Activated T-cell treated with anti-CD3 and anti-CD28 coated beads for 24 hours (primary cell): Measurements from ENCODE around the gene ABCA9.
"Not testable (repeated sequence)": the region's sequence is repeated elsewhere in the genome, so short reads cannot be mapped to it uniquely, and the experiment has no call there.

ENCODE experiments used
- DNase-seq: peaks from one replicate; pipeline ENCODE4 v3.0.0-alpha.2; 2020; ENCODE audit warnings: low read depth

ABCA9 gene

DNA sequence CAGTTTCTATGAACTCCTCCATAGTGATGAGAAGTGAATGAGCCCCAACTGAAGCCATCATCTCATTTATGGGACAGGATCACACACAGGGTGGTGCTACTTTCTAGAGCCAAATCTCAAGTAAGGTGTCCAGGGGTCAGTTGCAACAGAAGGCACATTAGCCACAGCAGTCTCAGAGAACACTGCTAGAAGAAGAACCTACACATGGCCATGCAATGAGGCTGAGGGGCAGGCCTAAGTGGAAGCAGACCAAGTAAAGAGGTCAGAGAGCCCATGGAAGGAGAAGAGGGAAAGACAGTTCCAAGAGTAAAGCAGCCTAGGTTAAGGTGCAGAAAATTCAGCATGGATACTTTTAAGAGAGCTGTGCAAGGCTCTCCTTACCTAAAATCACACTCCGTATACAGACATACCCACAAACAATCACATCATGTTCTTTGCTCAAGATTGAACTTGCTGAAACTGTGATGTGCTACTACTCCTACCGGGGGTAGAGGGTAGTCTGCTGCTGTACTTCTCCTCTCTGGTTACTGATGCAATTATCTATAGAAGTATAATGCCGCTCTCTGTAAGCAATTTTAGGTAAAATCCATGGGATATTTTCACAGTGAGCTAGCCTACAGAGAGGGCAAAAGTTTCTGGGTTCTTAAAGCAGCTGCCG lies 107.3 kb downstream of the ABCA9 start:
- DNase-seq, result no peak

DNA sequence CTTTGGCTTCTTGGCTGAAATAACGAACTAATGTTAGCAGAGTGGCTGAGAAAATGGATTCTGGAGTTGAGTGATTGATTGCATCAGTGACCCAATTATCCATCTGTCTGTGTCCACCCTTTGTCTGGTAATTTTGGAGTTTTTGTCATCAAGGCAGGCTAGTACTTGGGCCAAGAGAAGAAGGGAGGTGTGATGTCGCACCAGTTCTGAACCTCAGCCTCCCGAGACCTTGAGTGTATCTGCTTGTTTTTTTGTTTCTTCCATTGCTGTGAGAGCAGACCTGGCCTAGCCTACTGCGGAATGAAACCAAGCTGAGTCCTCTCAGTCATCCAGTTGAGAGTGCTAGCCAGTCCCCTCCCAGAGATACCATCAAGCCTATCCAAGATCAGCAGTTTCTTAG lies 110.0 kb downstream of the ABCA9 start:
- no peak for DNase-seq

DNA sequence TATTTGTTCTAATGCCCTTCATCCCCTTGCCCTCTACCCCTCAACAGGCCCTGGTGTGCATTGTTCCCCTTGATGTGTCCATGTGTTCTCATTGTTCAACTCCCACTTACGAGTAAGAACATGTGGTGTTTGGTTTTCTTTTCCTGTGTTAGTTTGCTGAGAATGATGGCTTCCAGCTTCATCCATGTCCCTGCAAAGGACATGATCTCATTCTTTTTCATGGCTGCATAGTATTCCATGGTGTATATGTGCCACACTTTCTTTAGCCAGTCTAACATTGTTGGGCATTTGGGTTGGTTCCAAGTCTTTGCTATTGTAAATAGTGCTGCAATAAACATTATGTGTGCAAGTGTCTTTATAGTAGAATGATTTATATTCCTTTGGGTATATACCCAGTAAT lies 112.9 kb downstream of the ABCA9 start:
- DNase-seq, result not testable (repeated sequence)

DNA sequence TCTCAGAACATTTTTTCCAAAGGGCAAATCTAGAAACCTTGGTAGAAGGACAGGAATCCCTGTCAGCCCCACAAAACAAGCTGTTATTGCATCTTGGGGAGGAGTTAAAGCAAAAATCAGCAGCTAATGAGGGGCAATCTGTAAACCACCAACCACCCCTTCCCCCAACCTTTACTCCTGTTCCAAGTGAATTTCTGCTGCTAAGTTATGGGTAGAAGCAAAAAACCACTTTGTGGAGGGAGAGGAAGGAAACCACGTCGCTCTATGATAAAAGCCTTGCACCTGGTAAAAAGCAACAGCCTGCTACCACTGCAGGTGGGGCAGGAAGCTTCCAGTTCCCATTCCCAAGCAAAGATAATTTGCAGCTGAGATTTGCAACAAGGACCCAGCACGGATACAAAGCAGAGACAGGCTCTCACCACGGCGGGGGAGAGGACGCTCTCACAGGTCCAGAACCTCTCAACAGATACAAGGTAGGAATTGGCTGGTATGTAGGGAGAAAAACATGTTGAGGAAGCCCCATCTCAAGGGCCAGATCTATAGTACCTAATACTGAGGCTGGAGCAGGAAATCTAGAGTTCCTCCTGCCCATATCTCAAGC lies 116.2 kb downstream of the ABCA9 start:
- DNase-seq, result no peak

DNA sequence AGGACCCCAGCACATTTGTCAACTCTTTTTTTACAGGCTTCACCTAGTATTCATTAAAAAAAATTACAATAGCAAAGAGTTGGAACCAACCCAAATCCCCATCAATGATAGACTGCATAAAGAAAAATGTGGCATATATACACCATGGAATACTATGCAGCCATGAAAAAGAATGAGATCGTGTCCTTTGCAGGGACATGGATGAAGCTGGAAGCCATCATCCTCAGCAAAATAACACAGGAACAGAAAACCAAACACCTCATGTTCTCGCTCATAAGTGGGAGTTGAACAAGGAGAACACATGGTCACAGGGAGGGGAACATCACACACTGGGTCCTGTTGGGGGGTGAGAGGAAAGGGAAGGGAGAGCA lies 116.9 kb downstream of the ABCA9 start:
- DNase-seq, result not testable (repeated sequence)

DNA sequence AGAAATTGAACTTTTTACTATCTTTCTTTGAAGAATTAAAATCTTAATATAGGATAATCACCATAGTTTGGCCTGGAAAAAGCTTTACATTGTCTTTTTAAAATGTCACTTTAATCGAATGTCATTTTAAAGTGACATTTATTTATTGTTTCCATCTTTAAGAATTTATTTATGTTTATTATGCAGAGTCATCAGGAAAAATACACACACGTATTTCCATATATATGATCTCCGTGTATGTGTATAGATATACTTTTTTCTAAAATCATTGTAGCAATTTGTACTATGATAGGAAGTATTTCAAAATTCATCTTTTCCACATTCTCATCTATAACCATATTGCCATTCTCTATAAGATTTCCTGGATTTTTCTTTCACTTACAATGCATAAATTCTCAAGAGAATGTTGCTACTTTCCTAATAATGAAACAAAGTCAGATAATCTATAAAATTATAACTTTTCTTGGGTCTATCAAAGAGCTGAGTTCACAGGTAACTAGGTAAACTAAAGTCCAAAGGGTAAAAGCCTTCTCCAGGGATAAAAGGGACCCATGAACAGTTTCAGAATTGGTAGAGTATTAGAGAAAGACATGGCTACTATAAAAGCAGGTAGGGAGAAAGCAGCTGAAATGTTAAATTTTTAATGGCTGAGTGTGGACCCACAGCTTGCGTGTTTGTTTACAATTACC lies 117.5 kb downstream of the ABCA9 start:
- DNase-seq, result no peak

DNA sequence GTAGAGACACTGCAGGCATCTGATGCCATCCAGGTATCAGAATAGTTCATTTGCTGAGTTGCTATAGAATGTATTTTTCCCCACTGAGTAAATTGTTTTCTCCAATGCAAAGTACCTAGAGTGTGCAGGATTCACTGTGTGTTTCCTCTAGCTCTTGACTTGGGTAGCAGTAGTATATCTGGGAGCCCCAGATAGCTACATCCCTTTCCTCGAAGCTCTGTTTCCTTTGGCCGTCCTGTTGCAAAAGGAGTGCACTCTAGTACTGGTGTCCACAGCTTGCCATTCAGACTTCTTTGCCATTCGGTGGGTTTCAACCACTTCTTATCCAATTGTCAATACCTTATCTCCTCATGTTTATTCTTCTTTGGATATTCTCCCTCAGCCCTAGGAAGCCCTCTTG lies 118.3 kb downstream of the ABCA9 start:
- DNase-seq, result no peak

DNA sequence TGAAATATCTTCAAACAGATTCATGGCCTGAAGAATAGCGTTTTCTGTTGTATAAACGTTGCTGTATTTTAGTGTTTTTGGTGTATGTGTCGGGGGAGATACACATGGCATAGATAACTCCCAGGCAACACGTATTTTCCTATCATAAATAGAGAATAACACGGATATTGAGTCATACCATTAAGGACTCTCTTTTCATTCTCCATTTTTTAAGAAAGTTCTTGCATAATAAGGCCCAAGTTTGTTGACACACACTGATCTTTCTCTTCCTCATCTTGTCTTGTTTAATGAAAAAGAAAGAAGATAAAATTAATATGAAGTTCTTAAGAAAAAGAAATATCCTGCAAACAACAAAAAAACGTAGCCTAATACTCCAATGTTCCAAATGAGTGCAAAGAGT lies 119.0 kb downstream of the ABCA9 start:
- no peak for DNase-seq

DNA sequence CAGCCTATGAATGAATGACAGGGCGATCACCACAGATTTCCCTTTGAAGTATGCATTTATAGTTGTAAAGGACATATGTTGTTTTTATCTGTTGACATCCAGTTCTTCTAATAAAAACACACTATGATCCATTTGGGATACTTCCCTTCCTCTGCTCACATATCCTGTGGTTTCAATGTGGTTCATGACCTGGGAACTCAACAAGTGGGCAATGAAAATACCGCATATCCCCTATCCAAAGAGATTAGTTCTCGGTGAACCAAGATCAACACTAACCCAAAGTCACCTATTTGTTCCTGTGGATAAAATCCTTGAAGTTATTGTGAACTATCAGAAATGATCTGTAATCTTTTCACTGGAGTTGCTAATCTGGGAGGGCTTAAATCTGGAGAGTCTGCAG lies 121.5 kb downstream of the ABCA9 start:
- DNase-seq, result no peak

DNA sequence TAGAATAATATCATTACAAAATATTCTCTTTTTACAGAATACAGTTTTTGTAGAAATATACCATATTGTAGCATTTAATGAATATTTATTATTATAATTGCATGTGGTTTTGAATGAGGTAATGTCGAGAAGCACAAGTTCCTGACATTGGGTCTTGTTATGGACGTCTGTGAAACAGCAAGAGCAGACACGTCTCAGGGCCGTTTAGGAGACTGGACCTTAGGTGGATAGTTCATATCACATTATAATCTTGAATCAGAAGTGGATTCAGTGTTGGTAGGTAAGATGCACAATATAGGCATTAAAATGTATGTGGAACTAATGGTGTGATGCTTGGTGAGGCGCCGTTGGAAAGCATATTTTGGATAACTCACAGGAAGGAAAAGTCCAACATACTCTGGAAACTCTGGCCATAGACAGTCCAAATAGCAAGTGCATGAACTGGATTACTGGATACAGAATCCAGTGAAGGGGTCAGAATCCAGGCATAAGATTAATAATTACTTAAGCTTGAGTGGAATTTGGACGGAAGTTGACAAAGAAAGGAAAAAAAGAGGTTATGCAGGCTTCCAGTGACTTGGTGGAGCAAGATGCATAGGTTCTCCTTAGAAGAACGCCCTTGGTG lies 122.7 kb downstream of the ABCA9 start:
- DNase-seq, result no peak

DNA sequence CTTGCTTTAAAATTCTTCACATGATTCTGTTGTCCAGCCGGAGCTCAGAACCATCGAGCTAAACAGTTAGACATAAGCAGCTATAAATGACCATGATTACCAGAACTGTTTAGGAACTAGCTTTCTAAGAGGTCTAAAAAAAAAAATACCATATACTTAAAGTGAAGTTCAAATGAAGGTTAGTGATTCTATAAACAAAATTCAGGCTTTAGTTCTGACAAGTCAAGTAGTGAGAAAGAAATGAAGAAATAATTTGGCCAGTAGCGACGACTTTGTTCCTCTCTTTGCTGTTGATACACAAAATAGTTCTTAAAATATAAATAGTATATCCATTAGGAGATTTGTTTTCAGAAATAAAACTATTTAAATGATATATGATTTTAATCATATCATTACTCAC lies 133.2 kb downstream of the ABCA9 start:
- no peak for DNase-seq

DNA sequence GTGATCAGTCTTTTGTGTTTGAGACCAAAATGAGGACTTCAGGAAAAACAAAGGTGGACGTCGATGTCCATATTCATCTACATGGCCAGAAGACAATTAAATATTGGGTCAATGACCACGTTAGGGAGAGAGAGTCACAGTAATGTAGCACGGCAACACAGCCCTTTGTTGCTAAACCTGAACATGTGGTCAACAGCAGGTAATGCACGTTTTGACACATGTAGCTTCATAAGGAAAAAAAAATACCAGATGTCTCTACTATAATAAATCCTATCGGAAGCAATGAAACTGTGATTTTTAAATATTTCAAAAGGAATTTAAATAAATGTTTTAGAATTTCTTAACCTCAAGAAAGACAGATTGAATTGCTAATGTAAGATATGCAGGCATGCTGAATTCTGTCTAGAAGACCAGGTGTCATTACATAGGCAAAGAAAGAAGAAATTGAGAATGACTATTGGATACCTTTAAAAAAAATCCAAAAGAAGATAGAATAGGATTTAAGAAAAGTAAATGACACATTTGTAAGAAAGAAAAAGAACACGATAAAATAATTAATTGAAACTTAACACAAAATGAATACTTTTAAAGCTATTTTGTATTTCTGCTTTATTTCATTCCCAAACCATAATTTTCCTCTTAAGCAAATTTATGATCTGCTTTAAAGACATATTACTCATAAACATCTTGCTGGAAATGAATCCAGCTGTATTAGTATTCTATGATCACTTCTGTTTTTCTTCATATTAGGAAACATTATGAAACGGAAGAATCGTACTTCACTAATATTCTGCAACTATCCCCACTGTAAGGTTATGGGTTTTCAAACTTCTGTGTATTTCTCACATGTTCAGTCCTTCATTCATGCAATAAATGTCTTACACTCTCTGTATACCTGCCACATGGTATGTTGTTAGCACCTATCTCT lies 135.7 kb downstream of the ABCA9 start:
- no peak for DNase-seq
